Measurements from ENCODE around the gene PLPP1.

- TF ChIP-seq, protein P1, sequence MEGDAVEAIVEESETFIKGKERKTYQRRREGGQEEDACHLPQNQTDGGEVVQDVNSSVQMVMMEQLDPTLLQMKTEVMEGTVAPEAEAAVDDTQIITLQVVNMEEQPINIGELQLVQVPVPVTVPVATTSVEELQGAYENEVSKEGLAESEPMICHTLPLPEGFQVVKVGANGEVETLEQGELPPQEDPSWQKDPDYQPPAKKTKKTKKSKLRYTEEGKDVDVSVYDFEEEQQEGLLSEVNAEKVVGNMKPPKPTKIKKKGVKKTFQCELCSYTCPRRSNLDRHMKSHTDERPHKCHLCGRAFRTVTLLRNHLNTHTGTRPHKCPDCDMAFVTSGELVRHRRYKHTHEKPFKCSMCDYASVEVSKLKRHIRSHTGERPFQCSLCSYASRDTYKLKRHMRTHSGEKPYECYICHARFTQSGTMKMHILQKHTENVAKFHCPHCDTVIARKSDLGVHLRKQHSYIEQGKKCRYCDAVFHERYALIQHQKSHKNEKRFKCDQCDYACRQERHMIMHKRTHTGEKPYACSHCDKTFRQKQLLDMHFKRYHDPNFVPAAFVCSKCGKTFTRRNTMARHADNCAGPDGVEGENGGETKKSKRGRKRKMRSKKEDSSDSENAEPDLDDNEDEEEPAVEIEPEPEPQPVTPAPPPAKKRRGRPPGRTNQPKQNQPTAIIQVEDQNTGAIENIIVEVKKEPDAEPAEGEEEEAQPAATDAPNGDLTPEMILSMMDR (conservative IDR thresholded peaks at IDR 0.05): no peak
- no peak for TF ChIP-seq ZFX (IDR thresholded peaks at IDR 0.05)
Measured at GRCh38 chr5:55469839-55470238, 64.9 kb downstream of the PLPP1 start.

All from C4-2B (cell line).